Keratinocyte (primary cell): ENCODE measurements around the gene SULT1C4. TPM values are rescaled to one million over a fixed set of nuclear protein-coding genes. Genes with fewer than 3 reads are reported as not detected.

Experiments
- DNase-seq: peaks from one replicate; pipeline ENCODE4 v3.0.0-alpha.2; 2011; ENCODE audit warnings: low read depth, missing footprints, low spot score
- FAIRE-seq: peaks from 2 replicates; lab custom pipeline; 2011; peaks lifted over from hg19 to GRCh38; lab: Jason Lieb, UNC
- H2AFZ ChIP-seq: 2 replicates; pipeline ENCODE4 v1.6.0; 2012; ENCODE audit warnings: low read length, control low read depth, inconsistent platforms; ENCODE audit not compliant: control insufficient read depth
- H3K27ac ChIP-seq: 2 replicates; pipeline ENCODE4 v1.5.1; 2011; ENCODE audit warnings: low read length; ENCODE audit not compliant: control insufficient read depth, insufficient read depth
- H3K27me3 ChIP-seq: 3 replicates; pipeline ENCODE4 v1.6.0; 2011; ENCODE audit warnings: low read length; ENCODE audit not compliant: control insufficient read depth, insufficient read depth; ENCODE audit errors: extremely low read depth
- H3K36me3 ChIP-seq, 2 experiments: 2 replicates in 1 of 2; 3 replicates in 1 of 2; pipeline ENCODE4 v1.5.1; 2011; ENCODE audit warnings: low read length in 2 of 2, mild to moderate bottlenecking in 1 of 2; ENCODE audit not compliant: control insufficient read depth in 2 of 2, insufficient read depth in 2 of 2; ENCODE audit errors: extremely low read depth in 1 of 2
- H3K4me1 ChIP-seq: 3 replicates; pipeline ENCODE4 v1.5.1; 2011; ENCODE audit warnings: low read length; ENCODE audit not compliant: control insufficient read depth, insufficient read depth; ENCODE audit errors: extremely low read depth
- H3K4me2 ChIP-seq: 3 replicates; pipeline ENCODE4 v1.6.0; 2011; ENCODE audit warnings: low read depth, low read length; ENCODE audit not compliant: control insufficient read depth, insufficient read depth; ENCODE audit errors: extremely low read depth
- H3K4me3 ChIP-seq, 3 experiments: fragments of 200-600 bp in 1 of 3; sonication (generic) in 1 of 3; 2 replicates in 2 of 3; 3 replicates in 1 of 3; pipeline ENCODE4 v1.5.1; 2011 to 2016; ENCODE audit warnings: low read length in 3 of 3, mild to moderate bottlenecking in 3 of 3, control low read depth in 2 of 3, inconsistent platforms in 1 of 3, low read depth in 1 of 3, mixed read lengths in 1 of 3, mixed run types in 1 of 3, moderate library complexity in 1 of 3; ENCODE audit not compliant: control insufficient read depth in 2 of 3, insufficient read depth in 2 of 3; ENCODE audit errors: extremely low read depth in 1 of 3
- H3K79me2 ChIP-seq: 2 replicates; pipeline ENCODE4 v1.6.0; 2012; ENCODE audit warnings: low read length; ENCODE audit not compliant: control insufficient read depth, insufficient read depth
- H3K9ac ChIP-seq: 3 replicates; pipeline ENCODE4 v1.6.0; 2011; ENCODE audit warnings: low read length; ENCODE audit not compliant: control insufficient read depth, insufficient read depth; ENCODE audit errors: extremely low read depth
- H3K9me1 ChIP-seq: 3 replicates; pipeline ENCODE4 v1.6.0; 2011; ENCODE audit warnings: low read length; ENCODE audit not compliant: control insufficient read depth, insufficient read depth; ENCODE audit errors: extremely low read depth
- H3K9me3 ChIP-seq: 2 replicates; pipeline ENCODE4 v1.5.1; 2012; ENCODE audit warnings: low read depth, low read length; ENCODE audit not compliant: control insufficient read depth
- H4K20me1 ChIP-seq: 3 replicates; pipeline ENCODE4 v1.6.0; 2011; ENCODE audit warnings: low read length; ENCODE audit not compliant: control insufficient read depth, insufficient read depth; ENCODE audit errors: extremely low read depth
- CTCF ChIP-seq, 3 experiments: IDR thresholded peaks in 1 of 3; conservative IDR thresholded peaks in 1 of 3; optimal IDR thresholded peaks in 1 of 3; 2 replicates in 2 of 3; 3 replicates in 1 of 3; pipeline versions ENCODE3 to v1.5.1; 2011; ENCODE audit warnings: low read length in 3 of 3, mild to moderate bottlenecking in 3 of 3, moderate library complexity in 2 of 3, control low read depth in 1 of 3, inconsistent platforms in 1 of 3; ENCODE audit not compliant: insufficient read depth in 2 of 3; ENCODE audit errors: extremely low read depth in 1 of 3
- EZH2 ChIP-seq: IDR thresholded peaks from one replicate; pipeline ENCODE4 v1.6.1; 2012; ENCODE audit warnings: inconsistent platforms, mild to moderate bottlenecking, low read length, moderate library complexity
- dilution Hi-C: fragments of 300-500 bp; cut with MboI; formaldehyde crosslinking; loops from one replicate; pipeline ENCODE4 v1.7.0; 2020; ENCODE audit warnings: low sequenced_read_pairs; ENCODE audit not compliant: extremely low pct_ligation_motif_present
- polyA plus RNA-seq, 5 experiments: library from polyadenylated mRNA; depleted of rRNA in 3 of 5; stranded (reverse) in 3 of 5; stranded (forward) in 1 of 5; unstranded in 1 of 5; fragments of >200 nt; gene quantifications; 1 replicate in 1 of 5; 2 replicates in 3 of 5; 3 replicates in 1 of 5; pipeline versions ENCODE4 v1.2.1 to v1.2.3, GENCODE V29; 2011 to 2012; ENCODE audit warnings: missing spikeins in 2 of 5, low read depth in 1 of 5, low replicate concordance in 1 of 5

SULT1C4 gene
- polyA plus RNA-seq, 1 donor (not counting 4 experiments of a cell fraction or from before 2014, with no cell fraction given), result not detected

GRCh38 chr2:108401800-108402199 lies 24.0 kb downstream of the SULT1C4 start:
- TF ChIP-seq CTCF (optimal IDR thresholded peaks at IDR 0.05 in 1 of 3, IDR thresholded peaks at IDR 0.05 in 1 of 3, conservative IDR thresholded peaks at IDR 0.05 in 1 of 3; ENCODE audit: extremely low read depth in 1 of 3, insufficient read depth in 2 of 3, low read length in 3 of 3), result no peak
- TF ChIP-seq EZH2, result no peak
- no peak for FAIRE-seq
- Histone ChIP-seq H3K4me2 (no peak overlapping the region), H3K9ac (no peak overlapping the region), H3K79me2 (no peaks in the 10 kb centered on the region), H3K9me3 (peaks cover 10% of the 10 kb centered on the region), H4K20me1 (no peaks in the 10 kb centered on the region), H3K4me3 (no peak overlapping the region), H2AFZ (no peak overlapping the region), H3K27me3 (no peaks in the 10 kb centered on the region), H3K27ac (no peak overlapping the region), H3K4me1 (no peaks in the 10 kb centered on the region), H3K36me3 (no peaks in the 10 kb centered on the region), H3K9me1 (no peaks in the 10 kb centered on the region)
- dilution Hi-C loops, result no loop called here
- DNase-seq, result no peak

GRCh38 chr2:108403494-108403893 lies 25.7 kb downstream of the SULT1C4 start:
- no peaks in the 10 kb centered on the region for H3K79me2 ChIP-seq
- H3K4me2 ChIP-seq, result no peak overlapping the region
- dilution Hi-C loops, result no loop called here
- no peak overlapping the region for H3K9ac ChIP-seq
- H4K20me1 ChIP-seq, result no peaks in the 10 kb centered on the region
- H3K4me1 ChIP-seq, result no peaks in the 10 kb centered on the region
- H3K4me3 ChIP-seq, result no peak overlapping the region
- TF ChIP-seq CTCF (optimal IDR thresholded peaks at IDR 0.05 in 1 of 3, IDR thresholded peaks at IDR 0.05 in 1 of 3, conservative IDR thresholded peaks at IDR 0.05 in 1 of 3; ENCODE audit: extremely low read depth in 1 of 3, insufficient read depth in 2 of 3, low read length in 3 of 3), result no peak
- no peak for TF ChIP-seq EZH2
- H3K36me3 ChIP-seq, result no peaks in the 10 kb centered on the region
- no peak overlapping the region for H3K27ac ChIP-seq
- FAIRE-seq (no peak), DNase-seq (no peak)
- no peaks in the 10 kb centered on the region for H3K27me3 ChIP-seq
- H3K9me3 ChIP-seq, result peaks cover 11% of the 10 kb centered on the region
- no peak overlapping the region for H2AFZ ChIP-seq
- no peaks in the 10 kb centered on the region for H3K9me1 ChIP-seq
